GM21515 (cell line): ENCODE measurements around the gene CUL1.
A peak's percentile ranks its signal among the peaks of the same experiment; 100 is the strongest.
"Not testable (repeated sequence)": the region's sequence is repeated elsewhere in the genome, so short reads cannot be mapped to it uniquely, and the experiment has no call there.

Source experiments
- ATAC-seq: cut with Tn5 transposase; IDR thresholded peaks from one replicate; pipeline ENCODE4 v1.9.1; 2021; ENCODE audit not compliant: unreplicated experiment

Gene CUL1

GRCh38 chr7:148697256-148698006 is 1.3 kb upstream of the CUL1 start:
- ATAC-seq = no peak

- peak; percentile 0 for ATAC-seq
These were observed 701 bp upstream of the CUL1 start for GRCh38 chr7:148698007-148698396.

DNA sequence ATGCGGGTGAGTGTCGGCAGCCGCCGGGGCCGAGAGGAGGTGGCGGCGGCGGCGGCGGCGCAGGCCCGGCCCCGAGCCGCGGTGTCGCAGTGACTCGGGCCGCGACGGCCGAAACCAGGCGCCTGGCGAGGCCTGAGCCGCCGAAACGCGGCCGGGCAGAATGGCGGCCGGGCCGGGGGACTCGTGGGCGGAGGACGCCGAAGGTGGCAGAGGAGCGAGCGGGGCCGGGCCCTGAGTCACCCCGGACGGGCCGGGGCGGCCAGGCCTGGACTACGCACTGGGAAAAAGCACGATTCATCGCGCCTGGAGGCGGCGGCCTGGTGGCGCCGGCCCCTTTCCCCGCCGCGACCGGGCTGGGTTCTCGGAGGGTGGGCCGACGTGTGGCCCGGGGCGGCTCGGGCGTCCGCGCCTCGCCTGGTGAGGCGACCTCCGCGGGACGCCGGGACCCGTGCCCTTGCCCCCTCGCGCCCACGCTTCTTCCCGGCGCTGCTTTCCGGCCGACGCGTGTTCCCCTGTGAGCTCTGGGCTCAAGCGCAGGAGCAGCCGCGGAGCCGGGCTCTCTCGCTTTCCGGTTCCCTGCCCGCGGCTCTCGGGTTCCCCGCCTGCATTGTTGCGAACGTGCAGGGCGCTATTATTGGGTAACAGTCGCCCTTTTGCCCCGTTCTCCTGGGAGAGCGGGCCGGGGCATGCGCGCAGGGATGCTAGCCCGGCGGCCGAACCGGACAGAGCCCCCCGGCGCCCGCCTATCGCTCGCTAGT is 500 bp downstream of the CUL1 start:
- peak; percentile 43 for ATAC-seq

GRCh38 chr7:148699782-148700629 is 1.3 kb downstream of the CUL1 start:
- peak; percentile 34 for ATAC-seq

- no peak for ATAC-seq
These were observed 2.0 kb downstream of the CUL1 start for GRCh38 chr7:148700661-148701064.

DNA sequence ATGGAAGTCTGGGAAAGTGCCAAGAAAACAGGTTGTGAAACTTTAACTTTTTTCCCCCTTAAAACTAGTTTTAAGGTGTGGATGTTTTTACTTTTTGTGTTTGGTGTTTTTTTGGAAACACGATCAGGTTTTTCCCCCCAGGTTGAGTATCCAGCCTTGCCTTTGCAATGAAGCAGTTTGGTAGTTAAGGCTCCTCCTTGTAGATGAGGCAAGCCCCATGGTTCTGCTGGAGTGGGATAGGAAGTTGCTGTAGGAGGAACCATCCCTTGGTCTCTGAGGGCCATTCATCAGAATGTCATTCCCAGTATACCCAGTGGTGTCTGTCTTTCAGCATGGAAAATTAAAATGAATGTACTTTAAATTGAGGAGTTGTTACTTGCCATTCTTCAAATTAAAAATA is 2.7 kb downstream of the CUL1 start:
- no peak for ATAC-seq

- ATAC-seq = no peak
These were observed 4.4 kb downstream of the CUL1 start for GRCh38 chr7:148702876-148703670.

- not testable (repeated sequence) for ATAC-seq
These were observed 4.9 kb downstream of the CUL1 start for GRCh38 chr7:148703671-148703962.

DNA sequence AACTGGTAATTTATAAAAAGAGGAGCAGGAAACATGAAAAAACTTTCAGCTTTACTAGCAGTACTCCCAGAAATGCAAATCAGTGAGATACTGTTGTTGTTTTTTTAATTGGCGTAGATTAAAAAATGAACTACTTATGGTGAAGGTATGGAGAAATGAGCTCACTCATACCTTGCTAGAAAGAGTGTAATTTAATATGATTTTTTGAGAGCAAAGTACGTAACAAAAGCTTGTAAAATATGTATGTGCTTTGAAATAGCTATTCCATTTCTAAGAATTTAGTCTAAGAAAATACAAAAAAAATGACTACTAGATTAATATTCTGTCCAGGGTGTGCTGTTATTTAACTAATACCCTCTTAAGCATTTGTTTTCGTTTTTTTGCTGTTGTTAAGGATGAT is 5.5 kb downstream of the CUL1 start:
- ATAC-seq = no peak

DNA sequence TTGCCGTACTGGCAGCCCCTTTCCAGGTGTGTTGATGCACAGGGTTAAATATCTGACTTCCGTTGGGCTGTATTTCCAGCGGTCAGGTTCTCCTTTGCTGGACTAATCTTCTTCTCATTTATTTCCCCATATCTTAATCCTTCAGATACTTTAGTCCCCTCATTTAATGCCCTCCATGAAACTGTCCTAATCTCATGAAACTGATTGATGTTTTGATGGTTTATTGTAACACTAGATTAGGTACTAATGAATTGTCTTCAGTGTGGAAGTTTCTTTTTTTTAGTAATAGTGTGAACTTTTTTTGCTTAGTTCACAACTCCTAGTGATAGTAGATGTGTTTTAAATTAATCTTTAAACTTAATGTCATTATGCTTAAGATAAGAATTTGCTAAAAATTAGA is 6.3 kb downstream of the CUL1 start:
- ATAC-seq = no peak

DNA sequence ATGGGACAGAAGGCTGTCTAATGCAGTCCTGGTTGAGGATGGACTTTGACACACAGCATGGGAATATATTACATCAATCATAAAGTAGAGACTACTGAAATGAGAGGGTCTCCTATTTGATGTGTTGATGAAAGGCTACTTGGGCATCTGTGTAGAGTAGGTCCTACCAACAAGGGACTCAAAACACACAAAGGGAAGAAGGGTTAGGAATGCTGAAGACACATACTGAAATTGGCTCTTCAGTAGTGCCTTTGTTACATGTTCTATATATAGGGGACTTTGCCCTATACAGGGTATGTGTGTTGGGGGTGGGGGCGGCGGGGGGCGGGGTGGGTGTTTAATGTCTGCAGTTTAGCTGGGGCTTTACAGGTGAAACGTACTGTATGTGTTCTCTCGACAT is 7.7 kb downstream of the CUL1 start:
- no peak for ATAC-seq

GRCh38 chr7:148708026-148708885 is 9.6 kb downstream of the CUL1 start:
- ATAC-seq = no peak

GRCh38 chr7:148709014-148709413 is 10.3 kb downstream of the CUL1 start:
- ATAC-seq = no peak

DNA sequence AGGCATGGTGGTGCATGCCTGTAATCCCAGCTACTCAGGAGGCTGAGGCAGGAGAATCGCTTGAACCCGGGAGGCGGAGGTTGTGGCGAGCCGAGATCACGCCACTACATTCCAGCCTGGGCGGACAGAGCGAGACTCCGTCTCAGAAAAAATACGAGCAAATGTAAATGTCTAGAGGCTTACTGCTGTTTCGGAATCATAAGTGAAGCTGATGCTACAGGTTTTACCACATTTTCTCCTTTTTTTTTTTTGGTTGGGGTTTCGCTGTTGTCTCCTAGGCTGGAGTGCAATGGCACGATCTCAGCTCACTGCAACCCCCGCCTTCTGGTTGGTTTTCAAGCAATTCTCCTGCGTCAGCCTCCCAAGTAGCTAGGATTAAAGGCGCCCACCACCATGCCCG is 11.7 kb downstream of the CUL1 start:
- not testable (repeated sequence) for ATAC-seq

DNA sequence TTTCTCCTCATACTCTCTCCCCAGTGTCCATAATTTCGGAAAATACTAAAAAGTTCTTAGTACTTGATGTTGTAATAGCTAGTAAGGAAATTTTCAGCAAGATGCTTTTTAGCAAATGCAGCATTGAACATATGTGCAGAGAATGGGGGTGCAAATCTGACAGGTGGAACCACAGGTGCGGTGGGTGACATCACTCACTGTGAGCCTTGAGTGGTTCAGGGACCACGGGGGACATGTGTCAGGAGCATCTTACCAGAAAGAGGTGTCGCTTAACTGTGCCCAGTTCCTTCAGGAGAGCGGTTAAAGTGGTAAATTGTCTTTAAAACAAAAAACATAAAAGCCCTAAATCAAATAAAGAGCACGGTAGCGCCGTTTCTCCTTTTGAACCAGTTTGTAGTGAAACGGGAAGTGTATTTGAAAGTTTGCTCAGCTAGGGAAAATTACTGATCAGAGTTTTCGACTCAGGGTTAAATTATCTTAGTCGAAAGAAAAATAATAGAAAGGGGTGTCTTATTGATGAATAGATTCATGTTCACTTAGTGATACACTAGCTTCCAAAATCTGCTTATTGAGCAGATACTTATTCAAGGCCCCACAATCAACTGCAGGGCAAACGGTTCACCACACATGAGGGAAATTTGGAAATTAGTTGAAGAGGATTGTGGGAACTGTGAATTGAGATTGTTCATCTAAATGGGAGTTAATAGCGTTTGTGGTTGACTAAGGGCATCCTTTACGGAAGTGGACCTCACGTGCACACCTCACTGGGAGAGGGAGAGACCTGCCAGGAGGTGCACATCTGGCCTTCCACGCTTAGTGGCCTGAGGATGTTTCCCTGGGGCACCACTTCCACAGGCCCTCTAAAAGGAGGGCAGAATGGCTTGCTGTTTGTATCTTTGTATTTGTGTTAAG is 12.7 kb downstream of the CUL1 start:
- no peak for ATAC-seq

DNA sequence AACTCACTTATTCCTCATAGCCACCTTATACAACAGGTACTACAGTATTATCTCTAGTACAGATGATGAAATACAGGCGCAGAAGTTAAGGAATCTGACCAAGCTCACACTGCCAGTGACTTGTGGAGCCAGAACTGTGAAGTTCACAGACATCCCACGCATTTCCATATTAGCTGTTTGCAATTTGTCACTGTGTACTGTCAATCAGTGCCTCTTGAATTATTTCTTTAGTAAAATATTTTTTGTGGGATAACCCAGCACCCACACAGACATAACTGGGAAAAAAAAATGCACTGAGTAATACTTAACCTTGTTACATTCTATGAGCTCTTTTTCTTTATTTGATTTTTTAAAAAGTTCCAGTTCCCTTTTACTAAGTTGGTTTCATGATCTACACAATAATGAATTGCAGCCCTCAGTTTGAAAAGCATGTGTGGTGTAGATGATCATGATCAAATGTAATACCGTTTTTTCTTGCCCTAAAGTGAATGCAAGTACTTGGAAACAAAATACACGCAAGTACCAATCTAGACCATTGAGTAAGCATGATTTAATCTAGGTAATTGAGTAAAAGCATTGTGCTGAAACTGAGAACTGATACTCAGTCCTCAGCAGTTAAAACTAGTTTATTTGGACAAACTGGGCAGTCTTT is 14.1 kb downstream of the CUL1 start:
- peak; percentile 45 for ATAC-seq

DNA sequence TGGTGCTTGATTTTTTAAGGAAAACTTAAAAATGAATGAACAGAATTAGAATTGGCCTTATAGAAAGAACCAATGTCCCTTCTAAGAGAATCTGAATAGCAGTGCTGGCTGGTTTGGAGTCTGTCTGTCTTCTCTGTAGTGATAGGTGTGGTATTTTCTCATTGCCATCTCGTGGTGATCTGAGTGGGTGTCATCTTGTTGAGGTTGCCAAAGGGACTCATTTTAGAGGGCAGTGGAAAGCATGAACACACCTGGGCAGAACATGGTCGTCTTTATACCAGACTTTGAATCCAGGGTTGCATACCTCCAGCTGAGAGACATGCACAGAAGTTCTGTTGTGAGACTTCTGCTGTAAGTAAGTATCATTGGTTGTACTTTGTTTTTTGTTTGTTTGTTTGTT is 15.8 kb downstream of the CUL1 start:
- ATAC-seq = no peak

GRCh38 chr7:148715027-148715426 is 16.3 kb downstream of the CUL1 start:
- no peak for ATAC-seq
